GM12875 (cell line): ENCODE results near the gene EPHA4.

Source experiments
- H3K4me3 ChIP-seq: one replicate; pipeline ENCODE4 v1.5.1; 2011; ENCODE audit warnings: low read depth, low read length, control low read depth
- CTCF ChIP-seq: IDR thresholded peaks from 2 replicates; pipeline ENCODE4 v1.5.1; 2011; ENCODE audit warnings: low read depth, mild to moderate bottlenecking, control low read depth, inconsistent platforms, low read length, moderate library complexity, borderline replicate concordance; ENCODE audit not compliant: insufficient read depth

Gene EPHA4

GRCh38 chr2:221559991-221560390 is 12.1 kb downstream of the EPHA4 start:
- no peak overlapping the region for H3K4me3 ChIP-seq
- TF ChIP-seq CTCF: no peak

- no peak for TF ChIP-seq CTCF
- H3K4me3 ChIP-seq: no peak overlapping the region
Observed at GRCh38 chr2:221558107-221558506, 14.0 kb downstream of the EPHA4 start.

- no peak for TF ChIP-seq CTCF
- no peak overlapping the region for H3K4me3 ChIP-seq
Observed at GRCh38 chr2:221555494-221555846, 16.6 kb downstream of the EPHA4 start.

- TF ChIP-seq CTCF: no peak
- H3K4me3 ChIP-seq: no peak overlapping the region
Observed at GRCh38 chr2:221554769-221555493, 17.2 kb downstream of the EPHA4 start.

GRCh38 chr2:221553333-221553732 is 18.8 kb downstream of the EPHA4 start:
- no peak for TF ChIP-seq CTCF
- no peak overlapping the region for H3K4me3 ChIP-seq

GRCh38 chr2:221552291-221552690 is 19.8 kb downstream of the EPHA4 start:
- no peak for TF ChIP-seq CTCF

GRCh38 chr2:221551864-221552263 is 20.2 kb downstream of the EPHA4 start:
- TF ChIP-seq CTCF: no peak
- no peak overlapping the region for H3K4me3 ChIP-seq

More at GRCh38 chr2:221552291-221552690, 19.8 kb downstream of the EPHA4 start:
- no peak overlapping the region for H3K4me3 ChIP-seq
